HEK293 (cell line): ENCODE measurements around the gene KMT2A.
A peak's percentile ranks its signal among the peaks of the same experiment; 100 is the strongest.

ENCODE experiments used
- GLIS2 ChIP-seq: fragments of 450-650 bp; formaldehyde crosslinking; IDR thresholded peaks from 2 replicates; pipeline ENCODE4 v1.5.1; 2016; ENCODE audit warnings: missing biosample characterization, missing genetic modification characterization
- IKZF3 ChIP-seq: fragments of 450-650 bp; IDR thresholded peaks from 2 replicates; pipeline ENCODE4 v1.5.0; 2018; ENCODE audit warnings: missing biosample characterization, mild to moderate bottlenecking, missing genetic modification characterization, moderate library complexity
- MYNN ChIP-seq: fragments of 450-650 bp; formaldehyde crosslinking; IDR thresholded peaks from 2 replicates; pipeline ENCODE4 v1.5.1; 2016; ENCODE audit warnings: missing biosample characterization, missing genetic modification characterization, borderline replicate concordance
- OSR2 ChIP-seq: fragments of 450-650 bp; formaldehyde crosslinking; IDR thresholded peaks from 2 replicates; pipeline ENCODE4 v1.5.1; 2016; ENCODE audit warnings: missing biosample characterization, missing genetic modification characterization
- SALL2 ChIP-seq: fragments of 450-650 bp; formaldehyde crosslinking; IDR thresholded peaks from 2 replicates; pipeline ENCODE4 v1.5.0; 2017; ENCODE audit warnings: missing biosample characterization, mild to moderate bottlenecking, missing genetic modification characterization, borderline replicate concordance
- ZEB2 ChIP-seq: fragments of 450-650 bp; formaldehyde crosslinking; IDR thresholded peaks from 2 replicates; pipeline ENCODE4 v1.5.1; 2016; ENCODE audit warnings: missing biosample characterization, missing genetic modification characterization
- ZFHX2 ChIP-seq: fragments of 450-650 bp; formaldehyde crosslinking; conservative IDR thresholded peaks from 2 replicates; pipeline ENCODE4 v1.5.1; 2016; ENCODE audit warnings: missing biosample characterization, missing genetic modification characterization
- ZFP69B ChIP-seq: fragments of 450-650 bp; formaldehyde crosslinking; IDR thresholded peaks from 2 replicates; pipeline ENCODE4 v1.5.1; 2016; ENCODE audit warnings: missing biosample characterization, missing genetic modification characterization
- ZNF146 ChIP-seq: fragments of 450-650 bp; formaldehyde crosslinking; IDR thresholded peaks from 2 replicates; pipeline ENCODE4 v1.5.1; 2016; ENCODE audit warnings: missing biosample characterization, missing genetic modification characterization
- ZNF266 ChIP-seq: fragments of 450-650 bp; formaldehyde crosslinking; IDR thresholded peaks from 2 replicates; pipeline ENCODE4 v1.5.1; 2016; ENCODE audit warnings: missing biosample characterization, missing genetic modification characterization, low read depth
- ZNF354C ChIP-seq: fragments of 450-650 bp; formaldehyde crosslinking; IDR thresholded peaks from 2 replicates; pipeline ENCODE4 v1.5.1; 2016; ENCODE audit warnings: missing biosample characterization, missing genetic modification characterization, low read depth, borderline replicate concordance
- ZNF366 ChIP-seq: fragments of 450-650 bp; formaldehyde crosslinking; conservative IDR thresholded peaks from 2 replicates; pipeline ENCODE4 v1.5.1; 2016; ENCODE audit warnings: missing biosample characterization, missing genetic modification characterization
- ZNF37A ChIP-seq: fragments of 450-650 bp; IDR thresholded peaks from 2 replicates; pipeline ENCODE4 v1.5.1; 2018; ENCODE audit warnings: missing biosample characterization, missing genetic modification characterization
- ZNF404 ChIP-seq: fragments of 450-650 bp; formaldehyde crosslinking; IDR thresholded peaks from 2 replicates; pipeline ENCODE4 v1.5.1; 2017; ENCODE audit warnings: missing biosample characterization, missing genetic modification characterization
- ZNF560 ChIP-seq: fragments of 450-650 bp; formaldehyde crosslinking; IDR thresholded peaks from 2 replicates; pipeline ENCODE4 v1.5.1; 2017; ENCODE audit warnings: missing biosample characterization, missing genetic modification characterization, borderline replicate concordance
- ZNF561 ChIP-seq: fragments of 450-650 bp; IDR thresholded peaks from 2 replicates; pipeline ENCODE4 v1.5.1; 2018; ENCODE audit warnings: missing biosample characterization, missing genetic modification characterization, borderline replicate concordance
- ZNF571 ChIP-seq: fragments of 450-650 bp; formaldehyde crosslinking; IDR thresholded peaks from 2 replicates; pipeline ENCODE4 v1.5.0; 2017; ENCODE audit warnings: missing biosample characterization, missing genetic modification characterization
- ZNF596 ChIP-seq: fragments of 450-650 bp; IDR thresholded peaks from 2 replicates; pipeline ENCODE4 v1.5.0; 2018; ENCODE audit warnings: missing biosample characterization, mild to moderate bottlenecking, missing genetic modification characterization, moderate library complexity
- ZNF624 ChIP-seq: fragments of 450-650 bp; formaldehyde crosslinking; IDR thresholded peaks from 2 replicates; pipeline ENCODE4 v1.5.1; 2017; ENCODE audit warnings: missing biosample characterization, missing genetic modification characterization
- ZNF629 ChIP-seq: fragments of 450-650 bp; formaldehyde crosslinking; IDR thresholded peaks from 2 replicates; pipeline ENCODE4 v1.5.1; 2017; ENCODE audit warnings: missing biosample characterization, missing genetic modification characterization
- ZNF768 ChIP-seq: fragments of 450-650 bp; formaldehyde crosslinking; IDR thresholded peaks from 2 replicates; pipeline ENCODE4 v1.5.1; 2018; ENCODE audit warnings: missing biosample characterization, mild to moderate bottlenecking, missing genetic modification characterization
- ZSCAN23 ChIP-seq: fragments of 450-650 bp; formaldehyde crosslinking; IDR thresholded peaks from 2 replicates; pipeline ENCODE4 v1.5.1; 2016; ENCODE audit warnings: missing biosample characterization, missing genetic modification characterization
- TF ChIP-seq, protein P1 (sequence below): fragments of 450-650 bp; formaldehyde crosslinking; IDR thresholded peaks from 2 replicates; pipeline ENCODE4 v1.5.1; 2017; ENCODE audit warnings: missing biosample characterization, missing genetic modification characterization
- TF ChIP-seq, protein P2 (sequence below): fragments of 450-650 bp; formaldehyde crosslinking; optimal IDR thresholded peaks from 2 replicates; pipeline ENCODE3; 2016; ENCODE audit warnings: missing biosample characterization, mild to moderate bottlenecking, missing genetic modification characterization
- TF ChIP-seq, protein P3 (sequence below): fragments of 450-650 bp; formaldehyde crosslinking; IDR thresholded peaks from 2 replicates; pipeline ENCODE4 v1.5.1; 2017; ENCODE audit warnings: missing biosample characterization, mild to moderate bottlenecking, missing genetic modification characterization, moderate library complexity
- TF ChIP-seq, protein P4 (sequence below): fragments of 450-650 bp; formaldehyde crosslinking; IDR thresholded peaks from 2 replicates; pipeline ENCODE4 v1.5.1; 2016; ENCODE audit warnings: missing biosample characterization, missing genetic modification characterization
- TF ChIP-seq, protein P5 (sequence below): fragments of 450-650 bp; formaldehyde crosslinking; IDR thresholded peaks from 2 replicates; pipeline ENCODE4 v1.5.1; 2016; ENCODE audit warnings: missing biosample characterization, missing genetic modification characterization
- TF ChIP-seq, protein P6 (sequence below): fragments of 450-650 bp; formaldehyde crosslinking; IDR thresholded peaks from 2 replicates; pipeline ENCODE4 v1.5.1; 2016; ENCODE audit warnings: missing biosample characterization, missing genetic modification characterization
- TF ChIP-seq, protein P7 (sequence below): fragments of 450-650 bp; formaldehyde crosslinking; IDR thresholded peaks from 2 replicates; pipeline ENCODE4 v1.5.1; 2016; ENCODE audit warnings: missing biosample characterization, missing genetic modification characterization
- TF ChIP-seq, protein P8 (sequence below): fragments of 450-650 bp; formaldehyde crosslinking; IDR thresholded peaks from 2 replicates; pipeline ENCODE4 v1.5.1; 2016; ENCODE audit warnings: missing biosample characterization, missing genetic modification characterization

KMT2A gene

DNA sequence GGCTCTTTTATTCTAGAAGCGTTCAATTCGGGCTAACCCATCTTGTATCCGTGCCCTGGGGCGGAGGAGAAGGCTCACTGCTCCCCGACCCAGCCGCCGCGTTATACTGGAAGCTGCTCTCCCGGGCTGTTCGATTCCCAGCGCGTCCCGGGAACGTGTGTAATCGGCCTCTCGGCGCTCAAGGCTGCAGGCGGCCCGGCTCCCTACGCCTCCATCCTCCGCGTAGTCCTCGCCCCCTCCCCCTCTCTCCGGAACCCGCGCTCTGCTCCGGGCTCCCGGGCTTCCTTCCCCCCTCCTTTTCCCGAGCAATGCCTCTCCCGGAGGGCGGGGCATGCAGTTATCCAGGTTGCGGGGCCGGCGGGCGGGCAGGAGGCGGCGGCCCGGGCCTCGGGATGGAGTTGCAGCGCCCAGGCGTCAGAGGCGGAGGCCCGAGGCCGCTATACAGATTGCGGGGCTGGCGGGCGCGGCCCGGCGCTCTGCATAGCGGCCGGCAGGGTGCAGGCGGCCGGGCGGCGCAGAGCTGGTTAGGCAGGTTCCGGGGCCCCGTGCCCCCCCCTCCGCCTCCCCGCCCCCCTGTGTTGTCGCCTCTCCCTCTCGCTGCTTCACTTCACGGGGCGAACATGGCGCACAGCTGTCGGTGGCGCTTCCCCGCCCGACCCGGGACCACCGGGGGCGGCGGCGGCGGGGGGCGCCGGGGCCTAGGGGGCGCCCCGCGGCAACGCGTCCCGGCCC, at the start of gene KMT2A (continued):
- no peak for TF ChIP-seq ZNF560 (tag by site-specific recombination)
- TF ChIP-seq IKZF3 (tag by site-specific recombination) = peak; percentile 99
- TF ChIP-seq ZFP69B = no peak
- no peak for TF ChIP-seq ZNF624 (tag by site-specific recombination)
- peak; percentile 94 for TF ChIP-seq ZNF561 (tag by site-specific recombination)
- no peak for TF ChIP-seq ZSCAN23 (tag by site-specific recombination)
- 0 out of 2 replicates have a peak, but pooled peaks have one; percentile 15 for TF ChIP-seq MYNN (tag by site-specific recombination)
- peak; percentile 89 for TF ChIP-seq ZFHX2
- peak; percentile 81; the same call in 1 of the 2 replicates for TF ChIP-seq SALL2
- TF ChIP-seq ZNF354C = no peak
- TF ChIP-seq, protein P1, sequence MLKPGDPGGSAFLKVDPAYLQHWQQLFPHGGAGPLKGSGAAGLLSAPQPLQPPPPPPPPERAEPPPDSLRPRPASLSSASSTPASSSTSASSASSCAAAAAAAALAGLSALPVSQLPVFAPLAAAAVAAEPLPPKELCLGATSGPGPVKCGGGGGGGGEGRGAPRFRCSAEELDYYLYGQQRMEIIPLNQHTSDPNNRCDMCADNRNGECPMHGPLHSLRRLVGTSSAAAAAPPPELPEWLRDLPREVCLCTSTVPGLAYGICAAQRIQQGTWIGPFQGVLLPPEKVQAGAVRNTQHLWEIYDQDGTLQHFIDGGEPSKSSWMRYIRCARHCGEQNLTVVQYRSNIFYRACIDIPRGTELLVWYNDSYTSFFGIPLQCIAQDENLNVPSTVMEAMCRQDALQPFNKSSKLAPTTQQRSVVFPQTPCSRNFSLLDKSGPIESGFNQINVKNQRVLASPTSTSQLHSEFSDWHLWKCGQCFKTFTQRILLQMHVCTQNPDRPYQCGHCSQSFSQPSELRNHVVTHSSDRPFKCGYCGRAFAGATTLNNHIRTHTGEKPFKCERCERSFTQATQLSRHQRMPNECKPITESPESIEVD (tag by site-specific recombination) = peak; percentile 31; the same call in 1 of the 2 replicates
- TF ChIP-seq ZNF629 (tag by site-specific recombination) = peak; percentile 55
- peak; percentile 86 for TF ChIP-seq GLIS2 (tag by site-specific recombination)
- no peak for TF ChIP-seq ZNF266 (tag by site-specific recombination)
- peak; percentile 59 for TF ChIP-seq OSR2
- peak; percentile 54; the same call in 1 of the 2 replicates for TF ChIP-seq ZNF596 (tag by site-specific recombination)
- TF ChIP-seq, protein P2, sequence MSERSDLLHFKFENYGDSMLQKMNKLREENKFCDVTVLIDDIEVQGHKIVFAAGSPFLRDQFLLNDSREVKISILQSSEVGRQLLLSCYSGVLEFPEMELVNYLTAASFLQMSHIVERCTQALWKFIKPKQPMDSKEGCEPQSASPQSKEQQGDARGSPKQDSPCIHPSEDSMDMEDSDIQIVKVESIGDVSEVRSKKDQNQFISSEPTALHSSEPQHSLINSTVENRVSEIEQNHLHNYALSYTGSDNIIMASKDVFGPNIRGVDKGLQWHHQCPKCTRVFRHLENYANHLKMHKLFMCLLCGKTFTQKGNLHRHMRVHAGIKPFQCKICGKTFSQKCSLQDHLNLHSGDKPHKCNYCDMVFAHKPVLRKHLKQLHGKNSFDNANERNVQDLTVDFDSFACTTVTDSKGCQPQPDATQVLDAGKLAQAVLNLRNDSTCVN (tag by site-specific recombination) = peak; percentile 56
- TF ChIP-seq, protein P3, sequence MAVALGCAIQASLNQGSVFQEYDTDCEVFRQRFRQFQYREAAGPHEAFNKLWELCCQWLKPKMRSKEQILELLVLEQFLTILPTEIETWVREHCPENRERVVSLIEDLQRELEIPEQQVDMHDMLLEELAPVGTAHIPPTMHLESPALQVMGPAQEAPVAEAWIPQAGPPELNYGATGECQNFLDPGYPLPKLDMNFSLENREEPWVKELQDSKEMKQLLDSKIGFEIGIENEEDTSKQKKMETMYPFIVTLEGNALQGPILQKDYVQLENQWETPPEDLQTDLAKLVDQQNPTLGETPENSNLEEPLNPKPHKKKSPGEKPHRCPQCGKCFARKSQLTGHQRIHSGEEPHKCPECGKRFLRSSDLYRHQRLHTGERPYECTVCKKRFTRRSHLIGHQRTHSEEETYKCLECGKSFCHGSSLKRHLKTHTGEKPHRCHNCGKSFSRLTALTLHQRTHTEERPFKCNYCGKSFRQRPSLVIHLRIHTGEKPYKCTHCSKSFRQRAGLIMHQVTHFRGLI (tag by site-specific recombination) = no peak
- TF ChIP-seq, protein P4, sequence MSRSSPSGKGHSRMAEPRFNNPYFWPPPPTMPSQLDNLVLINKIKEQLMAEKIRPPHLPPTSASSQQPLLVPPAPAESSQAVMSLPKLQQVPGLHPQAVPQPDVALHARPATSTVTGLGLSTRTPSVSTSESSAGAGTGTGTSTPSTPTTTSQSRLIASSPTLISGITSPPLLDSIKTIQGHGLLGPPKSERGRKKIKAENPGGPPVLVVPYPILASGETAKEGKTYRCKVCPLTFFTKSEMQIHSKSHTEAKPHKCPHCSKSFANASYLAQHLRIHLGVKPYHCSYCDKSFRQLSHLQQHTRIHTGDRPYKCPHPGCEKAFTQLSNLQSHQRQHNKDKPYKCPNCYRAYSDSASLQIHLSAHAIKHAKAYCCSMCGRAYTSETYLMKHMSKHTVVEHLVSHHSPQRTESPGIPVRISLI (tag by site-specific recombination) = no peak
- TF ChIP-seq ZNF571 (tag by site-specific recombination) = no peak
- TF ChIP-seq ZNF768 = no peak
- TF ChIP-seq, protein P5, sequence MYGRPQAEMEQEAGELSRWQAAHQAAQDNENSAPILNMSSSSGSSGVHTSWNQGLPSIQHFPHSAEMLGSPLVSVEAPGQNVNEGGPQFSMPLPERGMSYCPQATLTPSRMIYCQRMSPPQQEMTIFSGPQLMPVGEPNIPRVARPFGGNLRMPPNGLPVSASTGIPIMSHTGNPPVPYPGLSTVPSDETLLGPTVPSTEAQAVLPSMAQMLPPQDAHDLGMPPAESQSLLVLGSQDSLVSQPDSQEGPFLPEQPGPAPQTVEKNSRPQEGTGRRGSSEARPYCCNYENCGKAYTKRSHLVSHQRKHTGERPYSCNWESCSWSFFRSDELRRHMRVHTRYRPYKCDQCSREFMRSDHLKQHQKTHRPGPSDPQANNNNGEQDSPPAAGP (tag by site-specific recombination) = peak; percentile 94
- TF ChIP-seq, protein P6, sequence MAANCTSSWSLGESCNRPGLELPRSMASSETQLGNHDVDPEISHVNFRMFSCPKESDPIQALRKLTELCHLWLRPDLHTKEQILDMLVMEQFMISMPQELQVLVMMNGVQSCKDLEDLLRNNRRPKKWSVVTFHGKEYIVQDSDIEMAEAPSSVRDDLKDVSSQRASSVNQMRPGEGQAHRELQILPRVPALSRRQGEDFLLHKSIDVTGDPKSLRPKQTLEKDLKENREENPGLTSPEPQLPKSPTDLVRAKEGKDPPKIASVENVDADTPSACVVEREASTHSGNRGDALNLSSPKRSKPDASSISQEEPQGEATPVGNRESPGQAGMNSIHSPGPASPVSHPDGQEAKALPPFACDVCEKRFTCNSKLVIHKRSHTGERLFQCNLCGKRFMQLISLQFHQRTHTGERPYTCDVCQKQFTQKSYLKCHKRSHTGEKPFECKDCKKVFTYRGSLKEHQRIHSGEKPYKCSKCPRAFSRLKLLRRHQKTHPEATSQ (tag by site-specific recombination) = peak; percentile 90
- peak; percentile 83 for TF ChIP-seq ZNF366
- no peak for TF ChIP-seq ZNF37A (tag by site-specific recombination)
- TF ChIP-seq, protein P7, sequence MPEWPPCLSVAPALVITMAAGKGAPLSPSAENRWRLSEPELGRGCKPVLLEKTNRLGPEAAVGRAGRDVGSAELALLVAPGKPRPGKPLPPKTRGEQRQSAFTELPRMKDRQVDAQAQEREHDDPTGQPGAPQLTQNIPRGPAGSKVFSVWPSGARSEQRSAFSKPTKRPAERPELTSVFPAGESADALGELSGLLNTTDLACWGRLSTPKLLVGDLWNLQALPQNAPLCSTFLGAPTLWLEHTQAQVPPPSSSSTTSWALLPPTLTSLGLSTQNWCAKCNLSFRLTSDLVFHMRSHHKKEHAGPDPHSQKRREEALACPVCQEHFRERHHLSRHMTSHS (tag by site-specific recombination) = no peak
- no peak for TF ChIP-seq ZNF404 (tag by site-specific recombination)
- TF ChIP-seq, protein P8, sequence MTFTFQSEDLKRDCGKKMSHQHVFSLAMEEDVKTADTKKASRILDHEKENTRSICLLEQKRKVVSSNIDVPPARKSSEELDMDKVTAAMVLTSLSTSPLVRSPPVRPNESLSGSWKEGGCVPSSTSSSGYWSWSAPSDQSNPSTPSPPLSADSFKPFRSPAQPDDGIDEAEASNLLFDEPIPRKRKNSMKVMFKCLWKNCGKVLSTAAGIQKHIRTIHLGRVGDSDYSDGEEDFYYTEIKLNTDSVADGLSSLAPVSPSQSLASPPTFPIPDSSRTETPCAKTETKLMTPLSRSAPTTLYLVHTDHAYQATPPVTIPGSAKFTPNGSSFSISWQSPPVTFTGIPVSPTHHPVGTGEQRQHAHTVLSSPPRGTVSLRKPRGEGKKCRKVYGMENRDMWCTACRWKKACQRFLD = no peak
- peak; percentile 90 for TF ChIP-seq ZEB2 (tag by site-specific recombination)
- 0 out of 2 replicates have a peak, but pooled peaks have one; percentile 25 for TF ChIP-seq ZNF146 (tag by site-specific recombination)
